Activated CD4-positive, alpha-beta memory T cell treated with anti-CD3 and anti-CD28 coated beads, Interleukin-2, amount 10 ng/mL, durations not matched to agents 7 days and 5 days (primary cell): ENCODE measurements around the gene FNTB. TPM values are rescaled to one million over a fixed set of nuclear protein-coding genes. Genes with fewer than 3 reads are reported as not detected.

Experiments used
- CTCF ChIA-PET: fragments of 350-600 bp; sonication (Branson Sonifier 250); formaldehyde crosslinking; loops from one replicate; lab custom pipeline; 2021; ENCODE audit warnings: antibody characterized with exemption, inconsistent platforms; lab: Charles Lee
- POLR2A ChIA-PET: fragments of 350-600 bp; sonication (Branson Sonifier 250); formaldehyde crosslinking; loops from one replicate; lab custom pipeline; 2021; ENCODE audit warnings: antibody characterized with exemption; lab: Charles Lee
- DNase-seq: peaks from one replicate; pipeline ENCODE4 v3.0.0-alpha.2; 2020
- H3K27ac Mint-ChIP-seq: one replicate; pipeline ENCODE4 v1.8.0; 2021; ENCODE audit warnings: mild to moderate bottlenecking, mixed read lengths
- H3K27me3 Mint-ChIP-seq: one replicate; pipeline ENCODE4 v1.8.0; 2021; ENCODE audit warnings: mixed read lengths
- H3K36me3 Mint-ChIP-seq: one replicate; pipeline ENCODE4 v1.8.0; 2021; ENCODE audit warnings: low read depth, mixed read lengths
- H3K4me1 Mint-ChIP-seq: one replicate; pipeline ENCODE4 v1.8.0; 2021; ENCODE audit warnings: mixed read lengths
- H3K4me3 Mint-ChIP-seq: one replicate; pipeline ENCODE4 v1.8.0; 2021; ENCODE audit warnings: mild to moderate bottlenecking, mixed read lengths
- H3K9me3 Mint-ChIP-seq: one replicate; pipeline ENCODE4 v1.8.0; 2021; ENCODE audit warnings: mixed read lengths
- total RNA-seq, 2 experiments: library from RNA; stranded (reverse); gene quantifications; one replicate each; pipeline ENCODE4 v1.2.3, GENCODE V29; 2021

The FNTB gene
- total RNA-seq, 2 experiments from 2014 or later: 12.3 to 16.1 TPM

- POLR2A ChIA-PET: no interaction called here
- H3K4me3 Mint-ChIP-seq: no peak overlapping the region
- peaks cover 25% of the 10 kb centered on the region for H3K36me3 Mint-ChIP-seq
- H3K9me3 Mint-ChIP-seq: no peaks in the 10 kb centered on the region
- CTCF ChIA-PET: interaction anchor here (1.7 kb wide), 1 partner anchor 13 kb away, joined by 3 read pairs; no protein-coding TSS in a partner anchor
- H3K27ac Mint-ChIP-seq: no peak overlapping the region
- no peak for DNase-seq
- no peaks in the 10 kb centered on the region for H3K27me3 Mint-ChIP-seq
- H3K4me1 Mint-ChIP-seq: no peaks in the 10 kb centered on the region
Observed at GRCh38 chr14:65033181-65033580, 46.5 kb downstream of the FNTB start.

GRCh38 chr14:65034021-65034420, 47.3 kb downstream of the FNTB start:
- H3K27me3 Mint-ChIP-seq: no peaks in the 10 kb centered on the region
- no peak overlapping the region for H3K27ac Mint-ChIP-seq
- H3K36me3 Mint-ChIP-seq: peaks cover 27% of the 10 kb centered on the region
- no peaks in the 10 kb centered on the region for H3K9me3 Mint-ChIP-seq
- no peak for DNase-seq
- no peaks in the 10 kb centered on the region for H3K4me1 Mint-ChIP-seq
- ChIA-PET CTCF (interaction anchor here (0.5 to 1.0 kb wide), 2 partner anchors 10 to 13 kb away, joined by 3 to 5 read pairs; no protein-coding TSS in a partner anchor), POLR2A (interaction anchor here (1.2 kb wide), 1 partner anchor 31 kb away, joined by 3 read pairs; no protein-coding TSS in a partner anchor)
- H3K4me3 Mint-ChIP-seq: no peak overlapping the region

- Mint-ChIP-seq H3K4me1 (no peaks in the 10 kb centered on the region), H3K27me3 (no peaks in the 10 kb centered on the region), H3K4me3 (no peak overlapping the region), H3K36me3 (peaks cover 22% of the 10 kb centered on the region), H3K27ac (no peak overlapping the region), H3K9me3 (no peaks in the 10 kb centered on the region)
- CTCF ChIA-PET: no interaction called here
- no peak for DNase-seq
- POLR2A ChIA-PET: interaction anchor here (1.6 kb wide), 1 partner anchor 8 kb away, joined by 4 read pairs; no protein-coding TSS in a partner anchor
Observed at GRCh38 chr14:65035049-65035448, 48.4 kb downstream of the FNTB start.

GRCh38 chr14:65038966-65039365, 52.3 kb downstream of the FNTB start:
- H3K9me3 Mint-ChIP-seq: no peaks in the 10 kb centered on the region
- H3K27ac Mint-ChIP-seq: no peak overlapping the region
- H3K4me1 Mint-ChIP-seq: no peaks in the 10 kb centered on the region
- no peak for DNase-seq
- peaks cover 28% of the 10 kb centered on the region for H3K36me3 Mint-ChIP-seq
- POLR2A ChIA-PET: no interaction called here
- no peaks in the 10 kb centered on the region for H3K27me3 Mint-ChIP-seq
- CTCF ChIA-PET: no interaction called here
- no peak overlapping the region for H3K4me3 Mint-ChIP-seq

- Mint-ChIP-seq H3K4me3 (no peak overlapping the region), H3K9me3 (no peaks in the 10 kb centered on the region), H3K27ac (no peak overlapping the region), H3K4me1 (no peaks in the 10 kb centered on the region), H3K27me3 (no peaks in the 10 kb centered on the region), H3K36me3 (peaks cover 30% of the 10 kb centered on the region)
- DNase-seq: no peak
- POLR2A ChIA-PET: no interaction called here
- CTCF ChIA-PET: no interaction called here
Observed at GRCh38 chr14:65040666-65041433, 54.2 kb downstream of the FNTB start.

GRCh38 chr14:65041434-65041915, 54.8 kb downstream of the FNTB start:
- ChIA-PET CTCF (no interaction called here), POLR2A (no interaction called here)
- no peak for DNase-seq
- Mint-ChIP-seq H3K4me3 (no peak overlapping the region), H3K4me1 (peaks cover 1% of the 10 kb centered on the region), H3K9me3 (no peaks in the 10 kb centered on the region), H3K27me3 (no peaks in the 10 kb centered on the region), H3K27ac (no peak overlapping the region), H3K36me3 (peaks cover 33% of the 10 kb centered on the region)

GRCh38 chr14:65042296-65042695, 55.6 kb downstream of the FNTB start:
- H3K4me3 Mint-ChIP-seq: no peak overlapping the region
- H3K36me3 Mint-ChIP-seq: peaks cover 38% of the 10 kb centered on the region
- no peak for DNase-seq
- no peak overlapping the region for H3K27ac Mint-ChIP-seq
- H3K27me3 Mint-ChIP-seq: no peaks in the 10 kb centered on the region
- ChIA-PET CTCF (no interaction called here), POLR2A (no interaction called here)
- peaks cover 8% of the 10 kb centered on the region for H3K4me1 Mint-ChIP-seq
- no peaks in the 10 kb centered on the region for H3K9me3 Mint-ChIP-seq

- Mint-ChIP-seq H3K9me3 (no peaks in the 10 kb centered on the region), H3K4me3 (no peak overlapping the region), H3K4me1 (peaks cover 13% of the 10 kb centered on the region), H3K36me3 (peaks cover 44% of the 10 kb centered on the region), H3K27me3 (no peaks in the 10 kb centered on the region), H3K27ac (peak overlapping the region; percentile 1)
- POLR2A ChIA-PET: no interaction called here
- CTCF ChIA-PET: no interaction called here
- no peak for DNase-seq
Observed at GRCh38 chr14:65042731-65043372, 56.2 kb downstream of the FNTB start.

GRCh38 chr14:65043893-65044595, 57.3 kb downstream of the FNTB start:
- Mint-ChIP-seq H3K4me3 (no peak overlapping the region), H3K27ac (peak overlapping the region; percentile 59), H3K9me3 (no peaks in the 10 kb centered on the region), H3K36me3 (peaks cover 42% of the 10 kb centered on the region), H3K4me1 (peaks cover 21% of the 10 kb centered on the region), H3K27me3 (no peaks in the 10 kb centered on the region)
- POLR2A ChIA-PET: no interaction called here
- CTCF ChIA-PET: interaction anchor here (0.7 kb wide), 1 partner anchor 10 kb away, joined by 5 read pairs; no protein-coding TSS in a partner anchor
- DNase-seq: no peak

- Mint-ChIP-seq H3K36me3 (peaks cover 42% of the 10 kb centered on the region), H3K4me1 (peaks cover 24% of the 10 kb centered on the region), H3K27ac (no peak overlapping the region), H3K4me3 (no peak overlapping the region), H3K27me3 (no peaks in the 10 kb centered on the region), H3K9me3 (no peaks in the 10 kb centered on the region)
- CTCF ChIA-PET: interaction anchor here (0.7 kb wide), 1 partner anchor 10 kb away, joined by 5 read pairs; no protein-coding TSS in a partner anchor
- no peak for DNase-seq
- POLR2A ChIA-PET: no interaction called here
Observed at GRCh38 chr14:65044596-65044959, 57.9 kb downstream of the FNTB start.

GRCh38 chr14:65045006-65045405, 58.3 kb downstream of the FNTB start:
- Mint-ChIP-seq H3K4me1 (peaks cover 24% of the 10 kb centered on the region), H3K27me3 (no peaks in the 10 kb centered on the region), H3K4me3 (no peak overlapping the region), H3K27ac (no peak overlapping the region), H3K36me3 (peaks cover 42% of the 10 kb centered on the region), H3K9me3 (no peaks in the 10 kb centered on the region)
- POLR2A ChIA-PET: no interaction called here
- no peak for DNase-seq
- CTCF ChIA-PET: no interaction called here

GRCh38 chr14:65045709-65046108, 59.0 kb downstream of the FNTB start:
- no peaks in the 10 kb centered on the region for H3K9me3 Mint-ChIP-seq
- ChIA-PET POLR2A (no interaction called here), CTCF (no interaction called here)

GRCh38 chr14:65052832-65053231, 66.1 kb downstream of the FNTB start:
- no peak overlapping the region for H3K4me3 Mint-ChIP-seq
- DNase-seq: no peak
- peaks cover 14% of the 10 kb centered on the region for H3K4me1 Mint-ChIP-seq
- no peaks in the 10 kb centered on the region for H3K9me3 Mint-ChIP-seq
- peak overlapping the region; percentile 8 for H3K27ac Mint-ChIP-seq
- ChIA-PET POLR2A (interaction anchor here (1.1 kb wide), 1 partner anchor 21 kb away, joined by 4 read pairs; no protein-coding TSS in a partner anchor), CTCF (no interaction called here)
- no peaks in the 10 kb centered on the region for H3K27me3 Mint-ChIP-seq
- peaks cover 26% of the 10 kb centered on the region for H3K36me3 Mint-ChIP-seq

More at GRCh38 chr14:65045709-65046108, 59.0 kb downstream of the FNTB start:
- H3K4me1 Mint-ChIP-seq: peaks cover 24% of the 10 kb centered on the region
- H3K36me3 Mint-ChIP-seq: peaks cover 40% of the 10 kb centered on the region
- H3K27me3 Mint-ChIP-seq: no peaks in the 10 kb centered on the region
- no peak overlapping the region for H3K4me3 Mint-ChIP-seq
- no peak for DNase-seq
- H3K27ac Mint-ChIP-seq: no peak overlapping the region
